WERI-Rb-1 (cell line): ENCODE results near the gene LRR1.
"Not testable (repeated sequence)": the region's sequence is repeated elsewhere in the genome, so short reads cannot be mapped to it uniquely, and the experiment has no call there.

Experiments used
- DNase-seq: peaks from one replicate; pipeline ENCODE4 v3.0.0-alpha.2; 2020
- H3K27ac ChIP-seq: fragments of 250-450 bp; sonication (Bioruptor Pico); 2 replicates; pipeline ENCODE4 v1.5.1; 2020; ENCODE audit warnings: mild to moderate bottlenecking, moderate library complexity
- H3K27me3 ChIP-seq: fragments of 250-450 bp; sonication (Bioruptor Pico); 2 replicates; pipeline ENCODE4 v1.5.1; 2021; ENCODE audit warnings: mild to moderate bottlenecking, low read depth, moderate library complexity; ENCODE audit not compliant: insufficient read depth, severe bottlenecking
- H3K36me3 ChIP-seq: fragments of 250-450 bp; sonication (Bioruptor Pico); 2 replicates; pipeline ENCODE4 v1.5.1; 2020; ENCODE audit warnings: mild to moderate bottlenecking, moderate library complexity
- H3K4me3 ChIP-seq: 2 replicates; pipeline ENCODE4 v1.5.1; 2011; ENCODE audit warnings: low read depth, mild to moderate bottlenecking, control low read depth, low read length
- H3K9me3 ChIP-seq: fragments of 250-450 bp; sonication (Bioruptor Pico); 2 replicates; pipeline ENCODE4 v1.5.1; 2021; ENCODE audit warnings: mild to moderate bottlenecking, moderate library complexity; ENCODE audit not compliant: severe bottlenecking
- CTCF ChIP-seq: IDR thresholded peaks from 2 replicates; pipeline ENCODE4 v1.5.1; 2011; ENCODE audit warnings: low read depth, mild to moderate bottlenecking, control low read depth, inconsistent platforms, low read length

LRR1 gene

DNA sequence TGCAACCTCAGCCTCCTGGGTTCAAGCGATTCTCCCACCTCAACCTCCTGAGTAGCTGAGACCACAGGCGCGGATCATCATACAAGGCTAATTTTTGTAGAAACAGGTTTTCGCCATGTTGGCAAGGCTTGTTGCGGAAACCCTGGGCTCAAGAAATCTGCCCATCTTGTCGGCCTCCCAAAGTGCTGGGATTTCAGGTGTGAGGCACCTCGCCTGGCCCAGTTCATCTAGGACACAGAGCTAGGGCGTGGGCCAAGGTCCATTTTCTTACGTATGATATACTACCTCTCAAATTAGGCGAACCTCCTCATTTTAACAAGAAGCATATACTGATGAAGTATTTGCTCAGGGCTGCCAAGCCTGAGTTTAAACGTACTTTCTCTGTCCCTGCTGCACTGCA, 14.7 kb upstream of the LRR1 start:
- no peak overlapping the region for H3K4me3 ChIP-seq
- H3K27me3 ChIP-seq: no peaks in the 10 kb centered on the region
- no peak for DNase-seq
- TF ChIP-seq CTCF: no peak
- no peaks in the 10 kb centered on the region for H3K9me3 ChIP-seq
- no peak overlapping the region for H3K27ac ChIP-seq
- H3K36me3 ChIP-seq: peaks cover 39% of the 10 kb centered on the region

- H3K9me3 ChIP-seq, H3K27me3 ChIP-seq, DNase-seq: not testable (repeated sequence)
- peaks cover 39% of the 10 kb centered on the region for H3K36me3 ChIP-seq
- peak overlapping the region; percentile 88 for H3K27ac ChIP-seq
- peak overlapping the region; percentile 99 for H3K4me3 ChIP-seq
Measured at GRCh38 chr14:49584981-49585640, 13.6 kb upstream of the LRR1 start.

- Histone ChIP-seq H3K4me3 (peak within 1 kb of the TSS; percentile 99), H3K9me3 (no peaks in the 10 kb centered on the region), H3K27me3 (no peaks in the 10 kb centered on the region), H3K27ac (peak within 1 kb of the TSS; percentile 88), H3K36me3 (peaks cover 39% of the 10 kb centered on the region)
- no peak for TF ChIP-seq CTCF
- DNase-seq: peak; percentile 97
Measured at GRCh38 chr14:49585803-49586672, 12.7 kb upstream of the LRR1 start, which contains the start of gene RPS29. TSS of gene RPS29 (minus strand) at chr14:49586380. CDS start at chr14:49586346, 34 bp downstream.

GRCh38 chr14:49586673-49587460, 11.9 kb upstream of the LRR1 start:
- Histone ChIP-seq H3K36me3 (peaks cover 32% of the 10 kb centered on the region), H3K4me3 (peak overlapping the region; percentile 99), H3K9me3 (no peaks in the 10 kb centered on the region), H3K27ac (peak overlapping the region; percentile 88), H3K27me3 (no peaks in the 10 kb centered on the region)
- DNase-seq: peak; percentile 38
- TF ChIP-seq CTCF: peak; percentile 53

DNA sequence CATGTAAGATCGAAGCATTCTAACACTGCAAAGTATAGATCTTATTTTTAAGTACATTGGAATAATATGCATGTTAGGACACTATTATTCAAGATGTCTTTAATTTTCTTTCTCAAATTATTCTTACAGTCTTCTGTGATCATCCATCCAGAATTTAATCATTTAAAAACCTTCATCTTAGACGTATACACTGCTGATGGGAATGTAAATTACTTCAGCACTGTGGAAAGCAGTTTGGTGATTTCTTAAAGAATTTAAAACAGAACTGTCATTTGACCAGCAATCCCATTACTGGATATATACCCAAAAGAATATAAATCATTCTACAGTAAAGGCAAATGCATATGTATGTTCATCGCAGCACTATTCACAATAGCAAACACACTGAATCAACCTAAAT, 9.4 kb upstream of the LRR1 start:
- no peak overlapping the region for H3K4me3 ChIP-seq
- no peaks in the 10 kb centered on the region for H3K9me3 ChIP-seq
- no peaks in the 10 kb centered on the region for H3K27me3 ChIP-seq
- H3K27ac ChIP-seq: no peak overlapping the region
- no peak for DNase-seq
- peaks cover 7% of the 10 kb centered on the region for H3K36me3 ChIP-seq
- TF ChIP-seq CTCF: no peak

GRCh38 chr14:49593016-49593415, 5.7 kb upstream of the LRR1 start:
- Histone ChIP-seq H3K27me3 (no peaks in the 10 kb centered on the region), H3K4me3 (no peak overlapping the region), H3K27ac (no peak overlapping the region), H3K9me3 (no peaks in the 10 kb centered on the region), H3K36me3 (no peaks in the 10 kb centered on the region)
- no peak for TF ChIP-seq CTCF
- DNase-seq: no peak
